ENCODE measurements around the gene JAK3. TPM values are rescaled to one million over a fixed set of nuclear protein-coding genes. Genes with fewer than 3 reads are reported as not detected.

The JAK3 gene
- total and polyA plus RNA-seq, 2 experiments from 2014 or later: 3.0 to 3.2 TPM

GRCh38 chr19:17881701-17882100 is 33.9 kb upstream of the JAK3 start:
- DNase-seq (ENCODE audit: low spot score): no peak

GRCh38 chr19:17879466-17879865 is 31.7 kb upstream of the JAK3 start:
- H2AFZ ChIP-seq: no peak overlapping the region
- TF ChIP-seq EZH2 (IDR thresholded peaks at IDR 0.05; ENCODE audit: borderline replicate concordance): no peak
- TF ChIP-seq CTCF (IDR thresholded peaks at IDR 0.05; ENCODE audit: poor library complexity): no peak
- no peak for TF ChIP-seq EZH2phosphoT487 (IDR thresholded peaks at IDR 0.05; ENCODE audit: low read depth, severe bottlenecking, unreplicated experiment)
- peaks cover 4% of the 10 kb centered on the region for H3K27me3 ChIP-seq
- no peaks in the 10 kb centered on the region for H4K20me1 ChIP-seq (ENCODE audit: insufficient read depth, poor library complexity, severe bottlenecking)
- H3K79me2 ChIP-seq: no peaks in the 10 kb centered on the region
- no peaks in the 10 kb centered on the region for H3K4me1 ChIP-seq (ENCODE audit: insufficient read depth)
- H3K36me3 ChIP-seq (replicated peaks; ENCODE audit: insufficient read depth, low read depth): no peaks in the 10 kb centered on the region
- DNase-seq (ENCODE audit: low spot score): no peak
- H3K4me3 ChIP-seq: no peak overlapping the region
- H3K9me2 ChIP-seq (replicated peaks; ENCODE audit: insufficient read depth): no peaks in the 10 kb centered on the region
- WGBS (ENCODE audit: low lambda C conversion rate, missing lambda C conversion rate): 85% methylated on average over 7 of the region's 7 CpGs
- H3K27ac ChIP-seq: no peak overlapping the region
- H3K4me2 ChIP-seq: no peak overlapping the region
- no peaks in the 10 kb centered on the region for H3K9me3 ChIP-seq (ENCODE audit: low read depth)

More at GRCh38 chr19:17881701-17882100, 33.9 kb upstream of the JAK3 start:
- Histone ChIP-seq H3K27me3 (no peaks in the 10 kb centered on the region), H3K4me1 (ENCODE audit: insufficient read depth) (no peaks in the 10 kb centered on the region), H3K9me3 (ENCODE audit: low read depth) (no peaks in the 10 kb centered on the region), H2AFZ (no peak overlapping the region), H3K79me2 (no peaks in the 10 kb centered on the region), H3K9me2 (replicated peaks; ENCODE audit: insufficient read depth) (no peaks in the 10 kb centered on the region), H4K20me1 (ENCODE audit: insufficient read depth, poor library complexity, severe bottlenecking) (no peaks in the 10 kb centered on the region), H3K36me3 (replicated peaks; ENCODE audit: insufficient read depth, low read depth) (no peaks in the 10 kb centered on the region), H3K4me3 (no peak overlapping the region), H3K27ac (no peak overlapping the region), H3K4me2 (no peak overlapping the region)
- no peak for TF ChIP-seq CTCF (IDR thresholded peaks at IDR 0.05; ENCODE audit: poor library complexity)
- 80% methylated on average over 7 of the region's 7 CpGs for WGBS (ENCODE audit: low lambda C conversion rate, missing lambda C conversion rate)

GRCh38 chr19:17877696-17878095 is 29.9 kb upstream of the JAK3 start:
- Histone ChIP-seq H3K4me1 (ENCODE audit: insufficient read depth) (no peaks in the 10 kb centered on the region), H3K9me3 (ENCODE audit: low read depth) (no peaks in the 10 kb centered on the region), H3K27ac (no peak overlapping the region), H3K79me2 (no peaks in the 10 kb centered on the region), H3K9me2 (replicated peaks; ENCODE audit: insufficient read depth) (no peaks in the 10 kb centered on the region), H3K27me3 (peaks cover 18% of the 10 kb centered on the region), H3K4me2 (no peak overlapping the region), H2AFZ (no peak overlapping the region), H3K4me3 (no peak overlapping the region), H3K36me3 (replicated peaks; ENCODE audit: insufficient read depth, low read depth) (no peaks in the 10 kb centered on the region), H4K20me1 (ENCODE audit: insufficient read depth, poor library complexity, severe bottlenecking) (no peaks in the 10 kb centered on the region)
- 90% methylated on average over 16 of the region's 16 CpGs for WGBS (ENCODE audit: low lambda C conversion rate, missing lambda C conversion rate)
- TF ChIP-seq EZH2phosphoT487 (IDR thresholded peaks at IDR 0.05; ENCODE audit: low read depth, severe bottlenecking, unreplicated experiment) (no peak), EZH2 (IDR thresholded peaks at IDR 0.05; ENCODE audit: borderline replicate concordance) (no peak), CTCF (IDR thresholded peaks at IDR 0.05; ENCODE audit: poor library complexity) (no peak)
- DNase-seq (ENCODE audit: low spot score): no peak

GRCh38 chr19:17874758-17875135 is 27.0 kb upstream of the JAK3 start:
- Histone ChIP-seq H3K27me3 (peaks cover 42% of the 10 kb centered on the region), H3K4me3 (no peak overlapping the region), H3K9me2 (replicated peaks; ENCODE audit: insufficient read depth) (no peaks in the 10 kb centered on the region), H3K4me2 (no peak overlapping the region), H4K20me1 (ENCODE audit: insufficient read depth, poor library complexity, severe bottlenecking) (no peaks in the 10 kb centered on the region), H3K27ac (no peak overlapping the region), H3K79me2 (no peaks in the 10 kb centered on the region), H3K36me3 (replicated peaks; ENCODE audit: insufficient read depth, low read depth) (no peaks in the 10 kb centered on the region), H3K4me1 (ENCODE audit: insufficient read depth) (no peaks in the 10 kb centered on the region), H3K9me3 (ENCODE audit: low read depth) (no peaks in the 10 kb centered on the region), H2AFZ (no peak overlapping the region)
- WGBS (ENCODE audit: low lambda C conversion rate, missing lambda C conversion rate): 95% methylated on average over 9 of the region's 9 CpGs
- DNase-seq (ENCODE audit: low spot score): no peak
- TF ChIP-seq EZH2phosphoT487 (IDR thresholded peaks at IDR 0.05; ENCODE audit: low read depth, severe bottlenecking, unreplicated experiment) (no peak), CTCF (IDR thresholded peaks at IDR 0.05; ENCODE audit: poor library complexity) (no peak), EZH2 (IDR thresholded peaks at IDR 0.05; ENCODE audit: borderline replicate concordance) (no peak)
